MG63 (cell line): ENCODE data around the gene ACTA2. TPM values are rescaled to one million over a fixed set of nuclear protein-coding genes. Genes with fewer than 3 reads are reported as not detected.
A peak's percentile ranks its signal among the peaks of the same experiment; 100 is the strongest.
"Not testable (repeated sequence)": the region's sequence is repeated elsewhere in the genome, so short reads cannot be mapped to it uniquely, and the experiment has no call there.

Experiments
- DNase-seq: peaks from one replicate; pipeline ENCODE4 v3.0.0-alpha.2; 2020
- H3K27me3 ChIP-seq: fragments of 250-450 bp; sonication (Bioruptor Pico); 2 replicates; pipeline ENCODE4 v1.5.1; 2020; ENCODE audit warnings: mild to moderate bottlenecking, moderate library complexity
- H3K36me3 ChIP-seq: fragments of 250-450 bp; sonication (Bioruptor Pico); 2 replicates; pipeline ENCODE4 v1.5.1; 2020; ENCODE audit warnings: mild to moderate bottlenecking, moderate library complexity
- H3K4me3 ChIP-seq: fragments of 250-450 bp; sonication (Bioruptor Pico); 2 replicates; pipeline ENCODE4 v1.5.1; 2020; ENCODE audit warnings: mild to moderate bottlenecking, moderate library complexity
- H3K9me3 ChIP-seq: fragments of 250-450 bp; sonication (Bioruptor Pico); 2 replicates; pipeline ENCODE4 v1.5.1; 2020; ENCODE audit warnings: mild to moderate bottlenecking, moderate library complexity
- total RNA-seq: library from RNA; depleted of rRNA; stranded (reverse); fragments of >200 nt; shearing (Covaris generic); gene quantifications from 2 replicates; pipeline ENCODE4 v1.2.3, GENCODE V29; 2014; ENCODE audit warnings: low replicate concordance

Gene ACTA2
- total RNA-seq, 1 experiment from 2014 or later: 19.4 TPM

DNA sequence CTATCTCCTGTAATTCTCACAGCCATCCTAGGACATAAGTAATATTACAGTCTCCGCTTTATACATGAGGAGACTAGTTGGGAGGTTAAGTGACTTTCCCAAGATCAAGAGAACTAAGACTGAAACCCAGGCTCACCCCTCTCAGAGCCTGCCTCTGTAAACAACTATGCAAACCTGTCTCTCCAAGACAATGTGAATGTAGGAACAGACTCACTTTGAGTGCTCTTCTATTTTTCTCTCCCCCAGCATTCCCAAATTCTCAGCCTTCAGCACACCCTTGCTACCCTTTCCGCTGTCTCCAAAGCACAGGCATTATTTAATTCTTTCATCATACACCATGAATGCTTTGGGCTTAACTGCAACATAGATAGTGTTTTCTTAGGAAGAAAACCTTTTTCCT is 13.6 kb downstream of the ACTA2 start:
- no peaks in the 10 kb centered on the region for H3K9me3 ChIP-seq
- DNase-seq: no peak
- H3K27me3 ChIP-seq: no peaks in the 10 kb centered on the region
- H3K4me3 ChIP-seq: no peak overlapping the region
- peaks cover 11% of the 10 kb centered on the region for H3K36me3 ChIP-seq

DNA sequence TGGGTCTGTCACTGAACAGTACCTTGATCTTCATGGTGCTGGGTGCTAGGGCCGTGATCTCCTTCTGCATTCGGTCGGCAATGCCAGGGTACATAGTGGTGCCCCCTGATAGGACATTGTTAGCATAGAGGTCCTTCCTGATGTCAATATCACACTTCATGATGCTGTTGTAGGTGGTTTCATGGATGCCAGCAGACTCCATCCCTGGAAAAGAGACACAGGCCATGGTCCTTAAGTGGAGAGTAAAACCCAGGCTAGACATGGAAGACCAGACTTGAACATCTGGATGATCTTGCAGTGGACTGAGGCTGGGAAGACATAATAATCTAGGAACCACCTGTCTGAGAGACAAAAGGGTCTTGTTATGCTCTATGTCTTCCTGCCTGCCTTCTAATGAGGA is 14.5 kb downstream of the ACTA2 start:
- Histone ChIP-seq H3K4me3 (no peak overlapping the region), H3K9me3 (no peaks in the 10 kb centered on the region), H3K27me3 (no peaks in the 10 kb centered on the region), H3K36me3 (peaks cover 11% of the 10 kb centered on the region)
- DNase-seq: no peak

GRCh38 chr10:88936656-88937055 is 15.9 kb downstream of the ACTA2 start:
- no peak overlapping the region for H3K4me3 ChIP-seq
- H3K27me3 ChIP-seq: no peaks in the 10 kb centered on the region
- peaks cover 11% of the 10 kb centered on the region for H3K36me3 ChIP-seq
- DNase-seq: no peak
- H3K9me3 ChIP-seq: no peaks in the 10 kb centered on the region

GRCh38 chr10:88934900-88935672 is 17.5 kb downstream of the ACTA2 start:
- no peaks in the 10 kb centered on the region for H3K9me3 ChIP-seq
- no peak overlapping the region for H3K4me3 ChIP-seq
- DNase-seq: peak; percentile 51
- no peaks in the 10 kb centered on the region for H3K27me3 ChIP-seq
- H3K36me3 ChIP-seq: peaks cover 11% of the 10 kb centered on the region

- peaks cover 17% of the 10 kb centered on the region for H3K36me3 ChIP-seq
- DNase-seq: no peak
- no peak overlapping the region for H3K4me3 ChIP-seq
- no peaks in the 10 kb centered on the region for H3K27me3 ChIP-seq
- H3K9me3 ChIP-seq: no peaks in the 10 kb centered on the region
Measured at GRCh38 chr10:88933564-88933963, 19.0 kb downstream of the ACTA2 start.

- peaks cover 19% of the 10 kb centered on the region for H3K36me3 ChIP-seq
Measured at GRCh38 chr10:88932539-88933256, 19.9 kb downstream of the ACTA2 start.

GRCh38 chr10:88932029-88932428 is 20.5 kb downstream of the ACTA2 start:
- not testable (repeated sequence) for DNase-seq

More at GRCh38 chr10:88932539-88933256, 19.9 kb downstream of the ACTA2 start:
- peak; percentile 78 for DNase-seq
- H3K4me3 ChIP-seq: no peak overlapping the region
- H3K27me3 ChIP-seq: no peaks in the 10 kb centered on the region
- no peaks in the 10 kb centered on the region for H3K9me3 ChIP-seq

DNA sequence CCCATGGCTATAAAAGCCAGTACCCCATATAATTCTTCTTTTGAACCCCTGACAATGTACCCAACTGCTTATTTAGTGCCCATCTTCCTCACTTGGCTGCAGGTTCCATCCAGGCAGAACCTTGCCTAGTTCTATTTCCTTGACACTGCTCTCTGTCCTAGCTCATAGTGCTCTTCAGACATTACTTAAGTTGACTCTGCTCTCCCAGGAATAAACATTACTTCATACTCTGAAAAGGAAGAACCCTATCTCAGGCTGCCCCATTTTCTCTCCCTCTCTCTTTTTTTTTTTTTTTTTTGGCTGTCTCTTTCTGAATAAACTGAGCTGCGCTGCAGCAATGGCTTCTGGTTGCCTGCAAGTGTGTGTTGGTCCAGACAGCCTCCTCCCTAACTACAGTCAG is 21.0 kb downstream of the ACTA2 start:
- DNase-seq: no peak
- Histone ChIP-seq H3K9me3 (no peaks in the 10 kb centered on the region), H3K27me3 (no peaks in the 10 kb centered on the region)

More at GRCh38 chr10:88932029-88932428, 20.5 kb downstream of the ACTA2 start:
- not testable (repeated sequence) for H3K4me3 ChIP-seq, H3K9me3 ChIP-seq, H3K27me3 ChIP-seq
- H3K36me3 ChIP-seq: peaks cover 26% of the 10 kb centered on the region

GRCh38 chr10:88928254-88928653 is 24.3 kb downstream of the ACTA2 start:
- peaks cover 47% of the 10 kb centered on the region for H3K36me3 ChIP-seq
- no peaks in the 10 kb centered on the region for H3K9me3 ChIP-seq
- no peak for DNase-seq
- no peaks in the 10 kb centered on the region for H3K27me3 ChIP-seq
- H3K4me3 ChIP-seq: no peak overlapping the region

More for the DNA sequence above, 21.0 kb downstream of the ACTA2 start:
- Histone ChIP-seq H3K36me3 (peaks cover 26% of the 10 kb centered on the region), H3K4me3 (no peak overlapping the region)

GRCh38 chr10:88927416-88927690 is 25.2 kb downstream of the ACTA2 start:
- peaks cover 52% of the 10 kb centered on the region for H3K36me3 ChIP-seq
- DNase-seq: no peak
- no peaks in the 10 kb centered on the region for H3K9me3 ChIP-seq
- no peak overlapping the region for H3K4me3 ChIP-seq
- H3K27me3 ChIP-seq: no peaks in the 10 kb centered on the region

- Histone ChIP-seq H3K27me3 (no peaks in the 10 kb centered on the region), H3K36me3 (peaks cover 56% of the 10 kb centered on the region), H3K4me3 (no peak overlapping the region), H3K9me3 (no peaks in the 10 kb centered on the region)
- DNase-seq: peak; percentile 24
Measured at GRCh38 chr10:88926566-88927415, 25.8 kb downstream of the ACTA2 start.

- DNase-seq: no peak
- Histone ChIP-seq H3K4me3 (no peak overlapping the region), H3K9me3 (no peaks in the 10 kb centered on the region), H3K36me3 (peaks cover 59% of the 10 kb centered on the region), H3K27me3 (no peaks in the 10 kb centered on the region)
Measured at GRCh38 chr10:88923520-88923919, 29.1 kb downstream of the ACTA2 start.

DNA sequence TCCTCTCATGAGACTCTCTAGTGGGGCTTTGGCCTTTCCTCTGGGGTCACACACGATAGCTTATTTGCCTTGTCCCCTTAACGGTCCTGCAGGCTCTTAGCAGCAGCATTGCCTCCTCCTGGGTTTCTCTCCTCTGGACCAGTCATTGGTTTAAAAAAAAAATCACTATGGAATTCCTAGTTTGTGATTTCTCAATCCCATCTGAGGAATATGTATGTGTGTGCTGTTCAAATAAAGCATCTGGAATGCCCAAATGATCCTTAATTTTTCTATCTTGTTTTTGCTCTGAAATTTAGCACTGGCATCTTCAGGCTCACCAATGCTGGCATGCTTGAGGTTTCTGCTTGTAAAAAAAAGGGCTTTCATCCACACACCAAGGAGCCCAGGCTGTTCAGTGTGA is 30.5 kb downstream of the ACTA2 start:
- no peaks in the 10 kb centered on the region for H3K27me3 ChIP-seq
- no peak overlapping the region for H3K4me3 ChIP-seq
- H3K36me3 ChIP-seq: peaks cover 57% of the 10 kb centered on the region
- no peaks in the 10 kb centered on the region for H3K9me3 ChIP-seq
- no peak for DNase-seq

DNA sequence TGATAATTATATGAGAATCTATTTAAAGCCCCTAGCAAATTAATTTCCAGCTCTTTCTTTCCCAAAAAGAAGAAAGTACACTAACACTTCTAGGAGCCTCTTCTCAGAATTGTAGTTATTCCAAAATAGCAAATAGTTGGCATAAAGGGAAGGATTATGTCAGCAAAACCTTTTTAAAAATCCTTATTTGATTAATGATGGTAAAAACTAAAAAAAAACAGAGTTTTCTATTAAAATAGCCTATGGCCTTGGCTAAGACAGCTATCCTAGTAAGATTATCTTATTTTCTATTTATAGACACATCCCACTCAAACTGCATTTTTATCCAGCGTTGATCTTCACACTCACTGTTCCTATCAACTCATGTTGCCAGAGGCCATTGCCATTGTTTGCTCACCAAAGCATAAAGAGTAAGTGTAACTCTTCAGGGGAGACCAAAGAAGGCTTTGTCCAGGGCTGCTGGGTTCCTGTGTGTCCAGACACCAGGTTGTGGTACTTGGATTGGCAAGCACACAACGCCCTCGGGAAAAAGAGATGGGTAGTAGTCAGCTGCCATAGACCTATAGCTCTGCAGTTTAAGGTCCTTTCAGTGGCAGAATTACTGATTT is 31.5 kb downstream of the ACTA2 start:
- no peak overlapping the region for H3K4me3 ChIP-seq
- DNase-seq: no peak
- H3K36me3 ChIP-seq: peaks cover 55% of the 10 kb centered on the region
- no peaks in the 10 kb centered on the region for H3K9me3 ChIP-seq
- H3K27me3 ChIP-seq: no peaks in the 10 kb centered on the region

GRCh38 chr10:88920198-88920597 is 32.4 kb downstream of the ACTA2 start:
- Histone ChIP-seq H3K36me3 (peaks cover 49% of the 10 kb centered on the region), H3K4me3 (no peak overlapping the region), H3K9me3 (no peaks in the 10 kb centered on the region), H3K27me3 (no peaks in the 10 kb centered on the region)
- no peak for DNase-seq

- Histone ChIP-seq H3K36me3 (peaks cover 45% of the 10 kb centered on the region), H3K4me3 (no peak overlapping the region), H3K27me3 (no peaks in the 10 kb centered on the region)
Measured at GRCh38 chr10:88919041-88919440, 33.5 kb downstream of the ACTA2 start.

More at GRCh38 chr10:88919041-88919440, 33.5 kb downstream of the ACTA2 start:
- H3K9me3 ChIP-seq: no peaks in the 10 kb centered on the region
- no peak for DNase-seq
